ENCODE measurements around the gene DRGX. TPM values are rescaled to one million over a fixed set of nuclear protein-coding genes. Genes with fewer than 3 reads are reported as not detected.
A peak's percentile ranks its signal among the peaks of the same experiment; 100 is the strongest.

Gene DRGX
- total RNA-seq, 4 donors from 2014 or later, result not detected

- Histone ChIP-seq H3K4me1 (no peaks in the 10 kb centered on the region), H3K27me3 (peaks cover 0 to 13% (median 0%) of the 10 kb centered on the region in 4 donors), H3K4me3 (no peak overlapping the region), H3K27ac (replicated peaks in 1 of 4) (no peak overlapping the region), H3K9me3 (peaks cover 0 to 29% (median 16%) of the 10 kb centered on the region in 4 donors), H3K36me3 (no peaks in the 10 kb centered on the region)
- peak; percentile 72 for DNase-seq (ENCODE audit: extremely low spot score)
- intact Hi-C loops (cut with DNase I), result no loop called here
- TF ChIP-seq POLR2A (IDR thresholded peaks at IDR 0.05; ENCODE audit: low read depth), result no peak
- TF ChIP-seq EP300 (IDR thresholded peaks at IDR 0.05), result no peak
- no peak for TF ChIP-seq POLR2AphosphoS5 (IDR thresholded peaks at IDR 0.05)
- no peak for TF ChIP-seq CTCF (IDR thresholded peaks at IDR 0.05)
- WGBS, result 89% methylated on average over 1 of the region's 2 CpGs
Measured at GRCh38 chr10:49352323-49352722, 43.6 kb downstream of the DRGX start.

DNA sequence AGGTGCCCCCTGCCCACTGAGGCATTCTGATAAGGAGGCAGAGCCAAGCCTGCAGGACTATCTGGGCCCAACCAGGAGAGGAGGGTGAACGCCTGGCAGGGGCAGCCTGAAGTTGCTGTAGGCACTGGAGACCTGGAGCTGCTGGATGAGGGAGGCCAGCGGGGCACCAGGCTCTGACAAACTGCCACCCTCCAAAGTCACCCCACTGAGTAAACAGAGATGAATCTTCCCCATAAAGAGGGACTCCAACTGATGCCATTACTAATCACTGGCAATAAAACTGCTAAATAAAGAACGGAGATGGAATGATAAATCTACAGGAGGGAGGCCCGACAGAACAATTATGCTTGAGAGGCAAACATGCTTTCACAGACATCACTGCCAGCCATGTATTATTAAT, 44.2 kb downstream of the DRGX start:
- intact Hi-C loops (cut with DNase I), result no loop called here
- H3K4me3 ChIP-seq, result no peak overlapping the region
- DNase-seq (ENCODE audit: extremely low spot score), result peak; percentile 37
- no peaks in the 10 kb centered on the region for H3K36me3 ChIP-seq
- peaks cover 0 to 25% (median 16%) of the 10 kb centered on the region in 4 donors for H3K9me3 ChIP-seq
- peaks cover 0 to 13% (median 0%) of the 10 kb centered on the region in 4 donors for H3K27me3 ChIP-seq
- WGBS, result 92% methylated on average over 4 of the region's 4 CpGs
- TF ChIP-seq POLR2A (IDR thresholded peaks at IDR 0.05; ENCODE audit: low read depth) (no peak), POLR2AphosphoS5 (IDR thresholded peaks at IDR 0.05) (no peak), EP300 (IDR thresholded peaks at IDR 0.05) (no peak), CTCF (IDR thresholded peaks at IDR 0.05) (no peak)
- H3K4me1 ChIP-seq, result no peaks in the 10 kb centered on the region
- H3K27ac ChIP-seq (replicated peaks in 1 of 4), result no peak overlapping the region

- H3K27me3 ChIP-seq, result peaks cover 0 to 13% (median 0%) of the 10 kb centered on the region in 4 donors
- no peak overlapping the region for H3K27ac ChIP-seq (replicated peaks in 1 of 4)
- TF ChIP-seq POLR2AphosphoS5 (IDR thresholded peaks at IDR 0.05) (no peak), POLR2A (IDR thresholded peaks at IDR 0.05; ENCODE audit: low read depth) (no peak), CTCF (IDR thresholded peaks at IDR 0.05) (no peak), EP300 (IDR thresholded peaks at IDR 0.05) (no peak)
- no peak overlapping the region for H3K4me3 ChIP-seq
- intact Hi-C loops (cut with DNase I), result no loop called here
- DNase-seq (ENCODE audit: extremely low spot score), result peak; percentile 77
- H3K9me3 ChIP-seq, result peaks cover 0 to 25% (median 16%) of the 10 kb centered on the region in 4 donors
- WGBS, result 91% methylated on average over 4 of the region's 4 CpGs
- H3K36me3 ChIP-seq, result no peaks in the 10 kb centered on the region
- no peaks in the 10 kb centered on the region for H3K4me1 ChIP-seq
Measured at GRCh38 chr10:49350846-49351532, 44.9 kb downstream of the DRGX start.

DNA sequence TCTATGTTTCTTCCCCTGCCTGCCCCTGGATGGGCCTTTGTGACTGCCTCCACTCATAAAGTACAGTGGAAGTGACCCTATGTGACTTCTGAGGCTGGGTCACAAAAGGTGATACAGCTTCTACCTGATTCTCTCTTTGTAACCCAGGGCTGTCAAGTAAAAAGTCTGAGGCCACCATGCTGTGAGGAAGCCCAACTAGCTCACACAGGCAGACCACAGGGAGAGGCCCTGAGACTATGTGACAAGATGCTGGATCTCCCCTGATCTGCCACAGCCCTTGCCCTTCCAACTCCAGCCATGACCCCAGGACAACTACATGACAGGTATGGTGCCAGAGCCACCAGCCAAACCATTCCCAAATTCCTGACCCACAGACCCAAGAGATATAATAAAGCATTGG, 45.8 kb downstream of the DRGX start:
- TF ChIP-seq POLR2A (IDR thresholded peaks at IDR 0.05; ENCODE audit: low read depth) (no peak), POLR2AphosphoS5 (IDR thresholded peaks at IDR 0.05) (no peak), CTCF (IDR thresholded peaks at IDR 0.05) (no peak), EP300 (IDR thresholded peaks at IDR 0.05) (no peak)
- Histone ChIP-seq H3K27me3 (peaks cover 0 to 13% (median 0%) of the 10 kb centered on the region in 4 donors), H3K27ac (replicated peaks in 1 of 4) (no peak overlapping the region), H3K9me3 (peaks cover 0 to 25% (median 16%) of the 10 kb centered on the region in 4 donors), H3K4me1 (no peaks in the 10 kb centered on the region), H3K36me3 (no peaks in the 10 kb centered on the region), H3K4me3 (no peak overlapping the region)
- no peak for DNase-seq (ENCODE audit: extremely low spot score)
- intact Hi-C loops (cut with DNase I), result no loop called here

All from esophagus muscularis mucosa (tissue), 4 donors.